Cerebellar cortex (tissue), 1 donor: ENCODE measurements around the gene ECHDC1.
A peak's percentile ranks its signal among the peaks of the same experiment; 100 is the strongest.

Source experiments
- DNase-seq: peaks from one replicate; pipeline ENCODE4 v3.0.0-alpha.2; 2015; ENCODE audit warnings: low spot score

ECHDC1 gene

DNA sequence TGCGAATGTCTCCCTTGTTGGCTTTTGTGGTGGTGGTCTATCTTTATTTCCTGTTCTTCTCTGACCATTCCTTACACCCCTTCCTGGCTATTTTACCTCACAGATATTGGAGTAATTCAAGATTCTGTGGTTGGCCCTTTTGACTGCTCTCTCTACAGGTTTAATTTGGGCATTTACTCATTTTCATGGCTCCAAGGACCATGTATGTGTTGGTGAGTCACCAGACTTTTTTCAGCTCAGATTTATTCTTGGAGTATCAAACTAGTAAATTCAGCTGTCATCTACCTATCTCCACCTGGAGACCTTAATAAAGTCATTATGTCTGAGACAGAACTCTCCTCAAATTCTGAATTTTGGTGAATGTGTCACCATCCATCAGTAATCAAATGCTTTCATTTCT lies 61.2 kb downstream of the ECHDC1 start:
- no peak for DNase-seq

DNA sequence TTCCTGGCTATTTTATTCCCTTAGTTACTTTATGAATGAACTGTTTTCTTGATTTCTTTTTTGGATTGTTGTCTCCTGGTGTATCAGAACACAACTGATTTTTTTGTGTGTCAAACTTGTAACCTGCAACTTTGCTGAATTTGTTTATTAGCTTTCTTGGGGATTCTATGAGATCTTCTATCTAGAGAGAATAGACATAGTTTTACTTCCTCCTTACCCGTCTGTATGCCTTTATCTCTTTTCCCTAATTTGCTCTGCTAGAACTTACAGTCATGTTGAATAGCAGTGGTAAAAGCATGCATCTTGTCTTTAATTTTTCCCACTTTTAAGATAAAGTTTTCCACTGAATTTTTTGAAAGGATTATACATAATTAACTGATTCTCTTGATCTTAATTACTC lies 63.6 kb downstream of the ECHDC1 start:
- no peak for DNase-seq

- no peak for DNase-seq
Measured at GRCh38 chr6:127277878-127278843, 65.2 kb downstream of the ECHDC1 start.

- no peak for DNase-seq
Measured at GRCh38 chr6:127276331-127276730, 67.1 kb downstream of the ECHDC1 start.

- DNase-seq = no peak
Measured at GRCh38 chr6:127273499-127273898, 69.9 kb downstream of the ECHDC1 start.

DNA sequence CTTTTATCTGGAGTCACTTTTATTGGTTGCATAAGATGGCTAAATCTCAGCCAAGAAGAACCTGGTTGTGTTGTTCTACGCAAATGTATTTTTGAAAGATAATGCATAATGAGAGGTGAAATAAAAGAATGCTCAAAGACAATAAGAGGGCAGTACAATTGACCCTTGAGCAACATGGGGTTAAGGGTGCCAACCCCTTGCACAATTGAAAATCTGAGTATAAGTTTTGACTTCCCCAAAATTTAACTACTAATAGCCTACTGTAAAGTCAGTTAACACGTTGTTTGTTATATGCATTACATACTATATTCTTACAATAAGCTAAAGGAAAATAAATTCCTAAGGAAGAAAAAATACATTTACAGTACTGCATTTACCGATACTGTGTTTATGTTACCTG lies 70.8 kb downstream of the ECHDC1 start:
- no peak for DNase-seq

- peak; percentile 41 for DNase-seq
Measured at GRCh38 chr6:127267646-127268625, 75.5 kb downstream of the ECHDC1 start.

DNA sequence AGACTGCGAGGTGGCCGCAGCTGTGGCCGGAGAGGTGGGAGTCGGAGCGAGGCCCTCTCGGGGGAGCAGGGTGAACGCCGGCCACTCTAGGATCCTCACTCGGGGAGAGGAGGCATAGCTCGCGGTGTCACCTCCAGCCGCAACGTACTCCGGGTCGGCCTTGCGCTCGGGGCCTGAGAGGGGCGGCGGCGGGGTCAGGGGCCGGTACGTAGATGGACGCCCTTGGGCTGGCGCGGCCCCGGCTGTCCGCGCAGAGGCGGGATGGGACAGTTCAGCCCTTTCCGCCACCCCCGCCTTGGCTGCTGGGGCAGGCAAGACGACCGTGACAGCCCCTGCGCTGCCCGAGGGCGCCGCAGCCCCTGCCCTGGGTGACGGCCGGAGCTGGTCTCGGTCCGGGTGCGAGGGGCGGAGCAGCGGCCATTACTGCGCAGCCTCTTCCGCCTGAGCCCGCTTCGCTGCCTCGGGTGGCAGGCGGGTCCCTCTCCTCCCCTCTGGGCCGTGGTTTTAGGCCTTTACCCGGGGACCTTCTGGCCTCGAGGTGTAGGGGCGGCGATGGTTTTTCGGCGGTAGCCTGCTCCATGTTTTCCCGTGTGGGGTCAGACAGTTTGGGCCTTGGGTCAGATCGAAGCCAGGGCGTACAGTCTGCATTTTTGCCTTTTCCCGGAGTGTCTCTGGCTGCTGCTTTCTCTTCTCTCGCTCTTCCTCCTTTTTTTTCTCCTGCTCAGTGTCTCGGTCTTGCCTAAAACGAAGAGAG lies 76.3 kb downstream of the ECHDC1 start:
- DNase-seq = peak; percentile 55

GRCh38 chr6:127266178-127266891 lies 77.1 kb downstream of the ECHDC1 start, which contains the start of gene RNF146:
Gene RNF146 (plus strand): TSS chr6:127266864. CDS start chr6:127280339, 13,475 bp downstream.
- peak; percentile 93 for DNase-seq

GRCh38 chr6:127263481-127263880 lies 79.9 kb downstream of the ECHDC1 start:
- DNase-seq = no peak

- no peak for DNase-seq
Measured at GRCh38 chr6:127262896-127263295, 80.5 kb downstream of the ECHDC1 start.

- DNase-seq = no peak
Measured at GRCh38 chr6:127255286-127255685, 88.1 kb downstream of the ECHDC1 start.

GRCh38 chr6:127249621-127250020 lies 93.8 kb downstream of the ECHDC1 start:
- DNase-seq = peak; percentile 97

- DNase-seq = peak; percentile 97
Measured at GRCh38 chr6:127247114-127248096, 96.0 kb downstream of the ECHDC1 start.

DNA sequence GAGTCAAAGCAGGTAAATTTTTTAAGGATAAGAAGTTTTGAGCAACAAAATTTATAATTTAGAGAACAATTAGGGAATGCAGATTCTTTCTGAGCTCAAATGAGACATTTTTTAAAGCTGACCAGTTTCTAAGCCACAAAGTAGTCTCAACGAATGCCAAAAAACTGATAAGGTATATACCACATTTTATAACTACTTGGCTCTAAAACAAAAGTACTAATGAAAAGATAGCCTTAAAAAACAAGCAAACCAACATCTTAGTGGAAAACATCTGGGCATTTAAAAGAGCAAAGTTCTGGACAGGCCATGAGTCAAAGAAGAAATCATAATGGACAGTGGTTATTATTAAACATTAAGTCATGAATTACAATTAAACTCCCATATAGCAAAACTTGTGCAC lies 99.9 kb downstream of the ECHDC1 start:
- no peak for DNase-seq
